CD14-positive monocyte (primary cell): ENCODE measurements around the gene EXOC2. TPM values are rescaled to one million over a fixed set of nuclear protein-coding genes. Genes with fewer than 3 reads are reported as not detected.

Experiments
- DNase-seq, 3 donors: peaks; one replicate each; pipeline ENCODE4 v3.0.0-alpha.2; 2011 to 2022
- H2AFZ ChIP-seq: 2 replicates; pipeline ENCODE4 v1.6.0; 2012; ENCODE audit warnings: mild to moderate bottlenecking, low read depth, low read length, inconsistent platforms; ENCODE audit not compliant: insufficient read depth, poor library complexity, severe bottlenecking
- H3K27ac ChIP-seq, 2 donors: 1 replicate in 1 of 2; 2 replicates in 1 of 2; pipeline ENCODE4 v1.5.1; 2012 to 2013; ENCODE audit warnings: low read length in 2 of 2, control low read depth in 1 of 2, inconsistent platforms in 1 of 2, low read depth in 1 of 2, mild to moderate bottlenecking in 1 of 2
- H3K27me3 ChIP-seq, 2 donors: one replicate each; pipeline versions ENCODE4 v1.6.0 to v1.6.1; 2011 to 2013; ENCODE audit warnings: low read length in 2 of 2; ENCODE audit not compliant: control insufficient read depth in 2 of 2, insufficient read depth in 2 of 2
- H3K36me3 ChIP-seq, 2 donors: replicated peaks in 1 of 2; 1 replicate in 1 of 2; 2 replicates in 1 of 2; pipeline versions ENCODE4 v1.5.1 to v1.6.1; 2012 to 2013; ENCODE audit warnings: low read length in 2 of 2, control low read depth in 1 of 2, inconsistent platforms in 1 of 2, mild to moderate bottlenecking in 1 of 2; ENCODE audit not compliant: insufficient read depth in 2 of 2, control insufficient read depth in 1 of 2
- H3K4me1 ChIP-seq, 2 donors: 1 replicate in 1 of 2; 2 replicates in 1 of 2; pipeline versions ENCODE4 v1.5.1 to v1.6.1; 2012 to 2013; ENCODE audit warnings: low read length in 2 of 2, control low read depth in 1 of 2, inconsistent platforms in 1 of 2, mild to moderate bottlenecking in 1 of 2, moderate library complexity in 1 of 2; ENCODE audit not compliant: insufficient read depth in 2 of 2, control insufficient read depth in 1 of 2
- H3K4me2 ChIP-seq: replicated peaks from 2 replicates; pipeline ENCODE3; 2012; ENCODE audit warnings: low read length, moderate library complexity, mild to moderate bottlenecking; ENCODE audit not compliant: poor library complexity, severe bottlenecking; ENCODE audit errors: extremely low read depth
- H3K4me3 ChIP-seq, 3 experiments: fragments of 200-600 bp in 1 of 3; sonication (generic) in 1 of 3; replicated peaks in 1 of 3; 1 replicate in 2 of 3; 2 replicates in 1 of 3; pipeline ENCODE4 v1.5.1; 2011 to 2013; ENCODE audit warnings: low read length in 3 of 3, mild to moderate bottlenecking in 3 of 3, control low read depth in 2 of 3, low read depth in 2 of 3, inconsistent platforms in 1 of 3, moderate library complexity in 1 of 3
- H3K79me2 ChIP-seq: 2 replicates; pipeline ENCODE4 v1.6.0; 2012; ENCODE audit warnings: mild to moderate bottlenecking, control low read depth, inconsistent platforms, low read length, moderate library complexity; ENCODE audit not compliant: insufficient read depth
- H3K9ac ChIP-seq: 2 replicates; pipeline ENCODE4 v1.6.0; 2017; ENCODE audit warnings: low read length, mild to moderate bottlenecking; ENCODE audit not compliant: insufficient read depth, poor library complexity, severe bottlenecking
- H3K9me3 ChIP-seq, 2 donors: replicated peaks in 1 of 2; 1 replicate in 1 of 2; 2 replicates in 1 of 2; pipeline versions ENCODE4 v1.5.1 to v1.6.1; 2012 to 2013; ENCODE audit warnings: low read length in 2 of 2, control low read depth in 1 of 2; ENCODE audit not compliant: control insufficient read depth in 1 of 2, insufficient read depth in 1 of 2
- H4K20me1 ChIP-seq: 2 replicates; pipeline ENCODE4 v1.6.0; 2012; ENCODE audit warnings: mild to moderate bottlenecking, low read length, control low read depth, moderate library complexity; ENCODE audit not compliant: insufficient read depth
- H3K27ac Mint-ChIP-seq, 7 donors: one replicate each; pipeline ENCODE4 v1.8.0; 2020; ENCODE audit warnings: mild to moderate bottlenecking in 7 of 7, mixed read lengths in 7 of 7, moderate library complexity in 6 of 7, inconsistent platforms in 2 of 7
- H3K27me3 Mint-ChIP-seq, 3 donors: one replicate each; pipeline ENCODE4 v1.8.0; 2021 to 2022; ENCODE audit warnings: low read depth in 3 of 3, mild to moderate bottlenecking in 3 of 3, mixed read lengths in 3 of 3, moderate library complexity in 3 of 3, inconsistent platforms in 1 of 3
- H3K36me3 Mint-ChIP-seq, 2 donors: one replicate each; pipeline ENCODE4 v1.8.0; 2020; ENCODE audit warnings: mixed read lengths in 2 of 2, inconsistent platforms in 1 of 2, mild to moderate bottlenecking in 1 of 2
- H3K4me1 Mint-ChIP-seq: one replicate; pipeline ENCODE4 v1.8.0; 2020; ENCODE audit warnings: mild to moderate bottlenecking, mixed read lengths
- H3K4me3 Mint-ChIP-seq, 2 donors: one replicate each; pipeline ENCODE4 v1.8.0; 2020; ENCODE audit warnings: mild to moderate bottlenecking in 2 of 2, mixed read lengths in 2 of 2, moderate library complexity in 1 of 2
- H3K9me3 Mint-ChIP-seq, 7 donors: one replicate each; pipeline ENCODE4 v1.8.0; 2020 to 2022; ENCODE audit warnings: mixed read lengths in 7 of 7, mild to moderate bottlenecking in 6 of 7, moderate library complexity in 6 of 7, inconsistent platforms in 2 of 7
- WGBS: methylation state at CpG from one replicate; pipeline ENCODE4 v1.1.5; 2013; ENCODE audit warnings: missing lambda C conversion rate; ENCODE audit not compliant: insufficient coverage; 5-methylcytosine and 5-hydroxymethylcytosine counted together
- intact Hi-C, 2 donors: fragments of 100-400 bp; cut with micrococcal nuclease; formaldehyde crosslinking; loops; one replicate each; pipeline versions ENCODE4 v1.15.0 to v1.15.1; 2023
- polyA plus RNA-seq, 3 donors: library from polyadenylated mRNA; depleted of rRNA in 1 of 3; unstranded in 2 of 3; stranded (reverse) in 1 of 3; fragments of 300-500 nt in 2 of 3; fragments of >200 nt in 1 of 3; fragmentation: Illumina TruSeq in 2 of 3; gene quantifications; 1 replicate in 2 of 3; 2 replicates in 1 of 3; pipeline ENCODE4 v1.2.3, GENCODE V29; 2012 to 2021
- TF ChIP-seq, protein P1 (sequence below): fragments of 200-600 bp; IDR thresholded peaks from one replicate; pipeline ENCODE4 v1.8.0; 2022; ENCODE audit warnings: antibody characterized with exemption, mild to moderate bottlenecking

Gene EXOC2
- polyA plus RNA-seq, 3 donors: 7.5 to 15.5 (median 12.0) TPM

DNA sequence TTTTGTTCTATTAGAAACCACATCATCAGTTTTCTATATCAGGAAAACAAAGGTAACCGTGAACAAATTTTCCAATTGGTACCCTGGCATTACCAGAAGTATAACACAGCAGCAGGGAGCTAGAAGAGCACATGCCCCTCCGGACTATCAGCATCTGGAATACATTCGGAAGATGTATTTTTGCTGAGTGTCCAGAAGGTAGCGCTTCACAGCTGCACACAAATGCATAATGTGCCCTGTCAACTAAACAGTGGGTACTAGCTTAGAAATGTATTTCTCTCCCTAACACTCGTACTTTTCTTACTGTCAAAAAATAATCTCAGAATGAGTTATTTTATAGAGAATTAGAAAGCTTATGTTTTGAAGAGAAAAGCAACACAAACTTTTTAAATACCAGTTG is 113.6 kb downstream of the EXOC2 start:
- Histone ChIP-seq H2AFZ (no peak overlapping the region), H3K36me3 (peaks cover 2 to 19% of the 10 kb centered on the region in 2 donors), H3K27me3 (no peaks in the 10 kb centered on the region), H4K20me1 (no peaks in the 10 kb centered on the region), H3K4me1 (no peaks in the 10 kb centered on the region), H3K27ac (no peak overlapping the region), H3K4me3 (no peak overlapping the region), H3K79me2 (no peaks in the 10 kb centered on the region), H3K9ac (no peak overlapping the region), H3K9me3 (peaks cover 4 to 7% of the 10 kb centered on the region in 2 donors), H3K4me2 (no peak overlapping the region)
- DNase-seq: no peak
- H3K4me3 Mint-ChIP-seq: no peak overlapping the region
- no peaks in the 10 kb centered on the region for H3K4me1 Mint-ChIP-seq
- no peak overlapping the region for H3K27ac Mint-ChIP-seq
- H3K9me3 Mint-ChIP-seq: peaks cover 2 to 11% (median 4%) of the 10 kb centered on the region in 7 donors
- peaks cover 12 to 21% of the 10 kb centered on the region in 2 donors for H3K36me3 Mint-ChIP-seq
- H3K27me3 Mint-ChIP-seq: no peaks in the 10 kb centered on the region
- intact Hi-C loops: no loop called here
- WGBS: 93% methylated on average over 2 of the region's 5 CpGs
- TF ChIP-seq, protein P1, sequence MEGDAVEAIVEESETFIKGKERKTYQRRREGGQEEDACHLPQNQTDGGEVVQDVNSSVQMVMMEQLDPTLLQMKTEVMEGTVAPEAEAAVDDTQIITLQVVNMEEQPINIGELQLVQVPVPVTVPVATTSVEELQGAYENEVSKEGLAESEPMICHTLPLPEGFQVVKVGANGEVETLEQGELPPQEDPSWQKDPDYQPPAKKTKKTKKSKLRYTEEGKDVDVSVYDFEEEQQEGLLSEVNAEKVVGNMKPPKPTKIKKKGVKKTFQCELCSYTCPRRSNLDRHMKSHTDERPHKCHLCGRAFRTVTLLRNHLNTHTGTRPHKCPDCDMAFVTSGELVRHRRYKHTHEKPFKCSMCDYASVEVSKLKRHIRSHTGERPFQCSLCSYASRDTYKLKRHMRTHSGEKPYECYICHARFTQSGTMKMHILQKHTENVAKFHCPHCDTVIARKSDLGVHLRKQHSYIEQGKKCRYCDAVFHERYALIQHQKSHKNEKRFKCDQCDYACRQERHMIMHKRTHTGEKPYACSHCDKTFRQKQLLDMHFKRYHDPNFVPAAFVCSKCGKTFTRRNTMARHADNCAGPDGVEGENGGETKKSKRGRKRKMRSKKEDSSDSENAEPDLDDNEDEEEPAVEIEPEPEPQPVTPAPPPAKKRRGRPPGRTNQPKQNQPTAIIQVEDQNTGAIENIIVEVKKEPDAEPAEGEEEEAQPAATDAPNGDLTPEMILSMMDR: no peak

DNA sequence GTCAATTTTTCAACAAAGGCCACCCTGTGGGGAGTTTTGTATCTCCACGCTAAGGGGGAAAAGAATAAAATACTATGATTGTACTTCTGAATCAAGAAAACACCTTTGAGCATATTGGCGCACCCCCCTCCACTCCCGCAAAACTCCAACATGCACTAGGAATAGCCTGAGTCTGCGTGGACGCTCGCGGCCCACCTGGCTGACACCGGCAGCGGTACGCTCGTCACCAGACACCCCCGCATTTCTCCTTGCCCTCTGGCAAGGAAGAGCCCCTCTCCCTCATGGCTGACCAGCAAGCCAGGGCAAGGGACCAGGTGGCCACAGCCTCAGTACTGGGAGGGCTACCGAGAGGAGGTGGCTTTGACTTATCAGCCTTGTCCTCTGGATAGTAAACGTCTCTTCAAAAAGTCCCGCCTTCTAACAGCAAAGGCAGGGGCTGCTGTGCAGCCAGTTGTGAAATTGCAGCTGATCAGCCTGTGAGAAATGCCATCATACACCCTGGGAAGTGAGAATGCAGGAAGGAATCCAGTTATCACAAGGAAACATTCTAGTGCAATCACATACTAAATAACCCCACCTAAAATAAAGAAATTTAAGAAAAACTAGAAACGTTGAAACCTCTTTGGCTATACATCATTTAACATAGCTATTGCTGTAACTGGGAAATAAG is 120.2 kb downstream of the EXOC2 start:
- Histone ChIP-seq H2AFZ (no peak overlapping the region), H3K27me3 (no peaks in the 10 kb centered on the region), H4K20me1 (no peaks in the 10 kb centered on the region), H3K9me3 (peaks cover 4 to 7% of the 10 kb centered on the region in 2 donors), H3K4me3 (no peak overlapping the region), H3K27ac (no peak overlapping the region), H3K79me2 (no peaks in the 10 kb centered on the region), H3K36me3 (peaks cover 28 to 57% of the 10 kb centered on the region in 2 donors), H3K9ac (no peak overlapping the region), H3K4me1 (no peaks in the 10 kb centered on the region), H3K4me2 (no peak overlapping the region)
- H3K4me3 Mint-ChIP-seq: no peak overlapping the region
- DNase-seq: no peak
- H3K9me3 Mint-ChIP-seq: peaks cover 2 to 11% (median 4%) of the 10 kb centered on the region in 7 donors
- H3K27me3 Mint-ChIP-seq: no peaks in the 10 kb centered on the region
- TF ChIP-seq, protein P1: no peak
- no peaks in the 10 kb centered on the region for H3K4me1 Mint-ChIP-seq
- intact Hi-C loops: no loop called here
- WGBS: 98% methylated on average over 12 of the region's 16 CpGs
- peaks cover 50 to 51% of the 10 kb centered on the region in 2 donors for H3K36me3 Mint-ChIP-seq
- no peak overlapping the region for H3K27ac Mint-ChIP-seq
